GM12873 (cell line): ENCODE measurements around the gene NOD1.
A peak's percentile ranks its signal among the peaks of the same experiment; 100 is the strongest.

Experiments used
- TF ChIP-seq, protein P1 (sequence below): IDR thresholded peaks from 2 replicates; pipeline ENCODE4 v1.5.1; 2012; ENCODE audit warnings: low read depth, mild to moderate bottlenecking, moderate library complexity, low read length, control low read depth; ENCODE audit not compliant: insufficient read depth; ENCODE audit errors: missing control alignments

The NOD1 gene

GRCh38 chr7:30510124-30511075 lies 31.8 kb upstream of the NOD1 start:
- TF ChIP-seq, protein P1, sequence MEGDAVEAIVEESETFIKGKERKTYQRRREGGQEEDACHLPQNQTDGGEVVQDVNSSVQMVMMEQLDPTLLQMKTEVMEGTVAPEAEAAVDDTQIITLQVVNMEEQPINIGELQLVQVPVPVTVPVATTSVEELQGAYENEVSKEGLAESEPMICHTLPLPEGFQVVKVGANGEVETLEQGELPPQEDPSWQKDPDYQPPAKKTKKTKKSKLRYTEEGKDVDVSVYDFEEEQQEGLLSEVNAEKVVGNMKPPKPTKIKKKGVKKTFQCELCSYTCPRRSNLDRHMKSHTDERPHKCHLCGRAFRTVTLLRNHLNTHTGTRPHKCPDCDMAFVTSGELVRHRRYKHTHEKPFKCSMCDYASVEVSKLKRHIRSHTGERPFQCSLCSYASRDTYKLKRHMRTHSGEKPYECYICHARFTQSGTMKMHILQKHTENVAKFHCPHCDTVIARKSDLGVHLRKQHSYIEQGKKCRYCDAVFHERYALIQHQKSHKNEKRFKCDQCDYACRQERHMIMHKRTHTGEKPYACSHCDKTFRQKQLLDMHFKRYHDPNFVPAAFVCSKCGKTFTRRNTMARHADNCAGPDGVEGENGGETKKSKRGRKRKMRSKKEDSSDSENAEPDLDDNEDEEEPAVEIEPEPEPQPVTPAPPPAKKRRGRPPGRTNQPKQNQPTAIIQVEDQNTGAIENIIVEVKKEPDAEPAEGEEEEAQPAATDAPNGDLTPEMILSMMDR = peak; percentile 72

DNA sequence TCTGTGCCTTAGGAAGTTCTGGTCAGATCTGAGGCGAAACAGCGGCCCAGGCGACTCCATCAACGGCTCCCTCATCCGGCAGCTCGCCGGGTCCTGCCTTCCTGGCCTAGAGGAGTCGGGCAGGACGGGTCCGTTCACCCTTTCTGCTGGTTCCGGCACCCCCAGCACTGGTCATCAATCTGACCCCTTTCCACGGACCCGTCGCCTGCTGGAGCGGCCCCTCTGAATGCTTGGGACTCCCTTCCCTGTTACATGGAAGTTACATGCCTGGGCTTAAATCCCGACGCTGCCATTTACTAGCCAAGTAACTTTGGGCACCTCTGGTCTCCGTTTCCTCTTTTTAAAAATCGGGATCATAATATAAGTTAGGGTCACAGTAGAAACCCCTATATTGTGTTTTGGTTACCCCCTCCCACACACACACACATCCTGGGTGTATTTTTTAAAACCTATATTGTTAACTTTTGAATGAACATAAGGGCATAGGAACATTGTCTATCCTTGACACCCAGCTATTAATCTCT lies 26.7 kb upstream of the NOD1 start:
- TF ChIP-seq, protein P1 = peak; percentile 0

GRCh38 chr7:30504301-30505173 lies 26.0 kb upstream of the NOD1 start, which contains the start of gene GGCT:
TSS of gene GGCT (minus strand) at chr7:30504829. CDS start at chr7:30504709, 120 bp downstream.
- TF ChIP-seq, protein P1 = peak; percentile 3

GRCh38 chr7:30503274-30504212 lies 25.0 kb upstream of the NOD1 start:
- TF ChIP-seq, protein P1 = no peak

DNA sequence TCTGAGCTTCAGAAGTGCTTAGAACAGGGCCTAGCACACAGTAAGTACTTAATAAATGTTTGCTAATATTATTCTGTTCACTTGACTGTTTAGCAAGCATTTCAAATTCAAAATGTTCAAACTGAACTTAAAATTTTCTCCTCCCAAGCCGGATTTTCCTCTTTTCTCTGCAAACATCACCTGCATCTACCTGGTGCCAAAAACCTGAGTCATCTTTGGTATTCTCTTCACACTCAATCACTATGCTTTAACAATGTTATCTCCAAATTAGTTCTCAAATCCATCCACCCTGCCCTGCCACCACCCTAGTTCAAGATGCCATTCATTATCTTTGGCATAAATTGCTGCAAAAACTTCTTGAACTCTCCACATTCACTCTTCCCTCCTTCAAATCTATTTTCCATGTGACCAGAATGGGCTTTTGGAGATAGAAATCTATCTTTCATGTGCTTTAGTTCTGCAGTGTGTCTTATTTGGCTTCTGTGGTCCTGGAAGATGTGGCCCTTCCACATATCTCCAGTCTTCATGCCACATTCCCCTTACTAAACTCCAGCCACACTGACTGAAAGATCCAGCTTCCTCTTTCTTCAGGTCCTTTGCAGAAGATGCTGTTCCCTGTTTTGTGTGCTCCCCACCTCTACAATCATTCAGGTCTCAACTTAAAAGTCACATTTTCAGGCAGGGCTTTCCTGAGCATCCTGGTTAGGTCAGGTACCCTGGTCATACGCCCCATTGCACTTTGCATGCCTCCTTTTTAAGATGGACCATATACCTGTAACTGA lies 24.1 kb upstream of the NOD1 start:
- TF ChIP-seq, protein P1 = no peak

GRCh38 chr7:30501264-30501663 lies 22.7 kb upstream of the NOD1 start:
- TF ChIP-seq, protein P1 = no peak
